ENCODE measurements around the gene NECTIN2.

DNA sequence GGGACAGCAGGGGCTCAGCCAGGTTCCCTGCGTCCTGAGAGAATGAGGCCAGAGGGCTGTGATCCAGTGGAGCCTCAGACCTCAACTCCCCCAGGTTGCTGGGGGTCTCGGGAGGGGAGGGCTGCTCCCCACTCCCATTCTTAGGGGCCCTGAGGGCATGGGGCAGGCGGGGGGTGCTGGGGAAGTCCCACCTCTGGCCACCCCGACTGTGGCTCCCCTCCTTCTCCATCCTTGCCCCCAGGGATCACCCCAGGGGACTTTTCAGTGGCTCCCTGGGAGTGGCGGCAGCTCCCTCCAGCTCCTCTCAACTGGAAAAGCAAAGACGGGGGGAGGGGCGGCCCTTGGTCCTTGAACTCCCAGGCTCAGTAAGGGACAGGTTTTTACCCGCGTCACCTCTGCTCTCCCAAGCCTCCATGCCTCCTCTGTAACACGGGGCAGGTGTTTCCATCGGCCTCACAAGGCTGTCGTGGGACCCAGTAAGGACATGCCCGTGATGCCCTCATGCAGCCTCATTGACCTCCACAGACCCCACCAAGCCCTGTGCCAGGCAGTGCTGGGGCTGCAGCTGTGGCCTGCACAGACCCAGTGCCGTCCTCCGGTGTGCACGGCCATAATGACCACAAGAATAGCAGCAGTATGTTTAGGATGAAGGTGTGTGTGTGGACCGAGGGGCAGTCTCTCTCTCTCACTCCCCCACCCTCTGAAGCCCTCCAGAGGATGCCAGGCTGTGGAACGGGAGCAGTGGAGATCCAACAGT is 33.4 kb downstream of the NECTIN2 start:
- no peak for TF ChIP-seq EZH2 (IDR thresholded peaks at IDR 0.05; ENCODE audit: low read depth)
- TF ChIP-seq, protein P1, sequence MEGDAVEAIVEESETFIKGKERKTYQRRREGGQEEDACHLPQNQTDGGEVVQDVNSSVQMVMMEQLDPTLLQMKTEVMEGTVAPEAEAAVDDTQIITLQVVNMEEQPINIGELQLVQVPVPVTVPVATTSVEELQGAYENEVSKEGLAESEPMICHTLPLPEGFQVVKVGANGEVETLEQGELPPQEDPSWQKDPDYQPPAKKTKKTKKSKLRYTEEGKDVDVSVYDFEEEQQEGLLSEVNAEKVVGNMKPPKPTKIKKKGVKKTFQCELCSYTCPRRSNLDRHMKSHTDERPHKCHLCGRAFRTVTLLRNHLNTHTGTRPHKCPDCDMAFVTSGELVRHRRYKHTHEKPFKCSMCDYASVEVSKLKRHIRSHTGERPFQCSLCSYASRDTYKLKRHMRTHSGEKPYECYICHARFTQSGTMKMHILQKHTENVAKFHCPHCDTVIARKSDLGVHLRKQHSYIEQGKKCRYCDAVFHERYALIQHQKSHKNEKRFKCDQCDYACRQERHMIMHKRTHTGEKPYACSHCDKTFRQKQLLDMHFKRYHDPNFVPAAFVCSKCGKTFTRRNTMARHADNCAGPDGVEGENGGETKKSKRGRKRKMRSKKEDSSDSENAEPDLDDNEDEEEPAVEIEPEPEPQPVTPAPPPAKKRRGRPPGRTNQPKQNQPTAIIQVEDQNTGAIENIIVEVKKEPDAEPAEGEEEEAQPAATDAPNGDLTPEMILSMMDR (conservative IDR thresholded peaks at IDR 0.05): no peak
